Measurements from ENCODE around the gene STRAP. TPM values are rescaled to one million over a fixed set of nuclear protein-coding genes. Genes with fewer than 3 reads are reported as not detected.
A peak's percentile ranks its signal among the peaks of the same experiment; 100 is the strongest.

STRAP gene
- total and polyA plus RNA-seq, 2 of the 13 experiments (the other 11 are each of a cell fraction or from before 2014, with no cell fraction given): 66.9 to 118 TPM

GRCh38 chr12:15859116-15859515 lies 23.1 kb upstream of the STRAP start:
- no peak for DNase-seq (ENCODE audit: low spot score)
- Histone ChIP-seq H3K79me2 (ENCODE audit: insufficient read depth, low read length) (no peaks in the 10 kb centered on the region), H4K20me1 (ENCODE audit: insufficient read depth, low read length) (no peaks in the 10 kb centered on the region), H2AFZ (ENCODE audit: low read length) (no peak overlapping the region), H3K36me3 (replicated peaks in 1 of 2; ENCODE audit: control insufficient read depth in 1 of 2, insufficient read depth in 2 of 2, low read length in 2 of 2) (no peaks in the 10 kb centered on the region), H3K27me3 (ENCODE audit: control insufficient read depth in 1 of 2, insufficient read depth in 2 of 2, low read length in 2 of 2) (no peaks in the 10 kb centered on the region), H3K27ac (ENCODE audit: extremely low read length, insufficient read depth, low read length) (no peak overlapping the region), H3K9me3 (ENCODE audit: low read length) (no peaks in the 10 kb centered on the region), H3K4me1 (ENCODE audit: insufficient read depth, low read length) (peaks cover 36% of the 10 kb centered on the region), H3K4me3 (replicated peaks in 1 of 3; ENCODE audit: insufficient read depth in 1 of 3, low read depth in 2 of 3, low read length in 3 of 3) (no peak overlapping the region), H3K9ac (ENCODE audit: insufficient read depth, low read depth, low read length) (no peak overlapping the region), H3K4me2 (ENCODE audit: low read depth, low read length) (no peak overlapping the region)
- TF ChIP-seq MAFK (conservative IDR thresholded peaks at IDR 0.05 in 1 of 2, IDR thresholded peaks at IDR 0.05 in 1 of 2; ENCODE audit: low read length in 2 of 2) (0 out of 4 replicates have a peak, but pooled peaks of 1 of the 2 experiments have one; percentile 11), ZNF703 (CRISPR knock-in tag; IDR thresholded peaks at IDR 0.05; ENCODE audit: borderline replicate concordance) (no peak)
- CTCF ChIA-PET (ENCODE audit: low intra/inter-chr PET ratio, low total read pairs): interaction anchor here (1.6 to 6.9 kb wide), 2 partner anchors 40 to 268 kb away, joined by 6 to 84 read pairs; no protein-coding TSS in a partner anchor
- no TSS peak for BruUV-seq (replicated peaks)
- 29% methylated on average over 4 of the region's 4 CpGs for WGBS (ENCODE audit: low lambda C conversion rate)
- no peak for ATAC-seq
- intact Hi-C loops (cut with micrococcal nuclease; ENCODE audit: unreplicated experiment): loop anchor here (10.0 kb wide), 1 partner anchor 174 kb away; no protein-coding TSS in a partner anchor
- POLR2A ChIA-PET: no interaction called here
- in situ Hi-C loops (cut with HindIII; ENCODE audit: extremely low pct_ligation_motif_present, low pct_unique_long_range_greater_than_20kb): loop anchor here (5.0 to 10.0 kb wide), 3 partner anchors 272 to 584 kb away; no protein-coding TSS in a partner anchor
- no peak for FAIRE-seq

GRCh38 chr12:15861404-15861803 lies 20.8 kb upstream of the STRAP start:
- Histone ChIP-seq H3K27ac (ENCODE audit: extremely low read length, insufficient read depth, low read length) (no peak overlapping the region), H3K4me2 (ENCODE audit: low read depth, low read length) (peak overlapping the region; percentile 29; the same call in 1 of the 2 replicates), H3K4me3 (replicated peaks in 1 of 3; ENCODE audit: insufficient read depth in 1 of 3, low read depth in 2 of 3, low read length in 3 of 3) (no peak overlapping the region), H3K36me3 (replicated peaks in 1 of 2; ENCODE audit: control insufficient read depth in 1 of 2, insufficient read depth in 2 of 2, low read length in 2 of 2) (no peaks in the 10 kb centered on the region), H3K9me3 (ENCODE audit: low read length) (no peaks in the 10 kb centered on the region), H3K4me1 (ENCODE audit: insufficient read depth, low read length) (peaks cover 37% of the 10 kb centered on the region), H4K20me1 (ENCODE audit: insufficient read depth, low read length) (no peaks in the 10 kb centered on the region), H3K27me3 (ENCODE audit: control insufficient read depth in 1 of 2, insufficient read depth in 2 of 2, low read length in 2 of 2) (no peaks in the 10 kb centered on the region), H3K9ac (ENCODE audit: insufficient read depth, low read depth, low read length) (no peak overlapping the region), H2AFZ (ENCODE audit: low read length) (no peak overlapping the region), H3K79me2 (ENCODE audit: insufficient read depth, low read length) (no peaks in the 10 kb centered on the region)
- FAIRE-seq (peak; percentile 26), ATAC-seq (peak; percentile 52; the same call in 1 of the 3 replicates), DNase-seq (ENCODE audit: low spot score) (no peak)
- in situ Hi-C loops (cut with HindIII; ENCODE audit: extremely low pct_ligation_motif_present, low pct_unique_long_range_greater_than_20kb) (no loop called here), intact Hi-C loops (cut with micrococcal nuclease; ENCODE audit: unreplicated experiment) (no loop called here)
- CTCF ChIA-PET (ENCODE audit: low intra/inter-chr PET ratio, low total read pairs): no interaction called here
- POLR2A ChIA-PET: no interaction called here
- 0% methylated on average over 1 of the region's 1 CpG for WGBS (ENCODE audit: low lambda C conversion rate)
- BruUV-seq (replicated peaks): no TSS peak
- TF ChIP-seq TFE3 (CRISPR knock-in tag; IDR thresholded peaks at IDR 0.05): no peak
- no peak for TF ChIP-seq ZKSCAN1 (IDR thresholded peaks at IDR 0.05; ENCODE audit: low read length)
- no peak for TF ChIP-seq MIER3 (CRISPR knock-in tag; IDR thresholded peaks at IDR 0.05; ENCODE audit: borderline replicate concordance)
- no peak for TF ChIP-seq SOX6 (IDR thresholded peaks at IDR 0.05)
- TF ChIP-seq SOX6 (CRISPR knock-in tag; IDR thresholded peaks at IDR 0.05): peak; percentile 37; the same call in 1 of the 2 replicates
- peak; percentile 64 for TF ChIP-seq RARA (CRISPR knock-in tag; IDR thresholded peaks at IDR 0.05)
- TF ChIP-seq RXRB (CRISPR knock-in tag; IDR thresholded peaks at IDR 0.05; ENCODE audit: borderline replicate concordance): peak; percentile 50; the same call in 1 of the 2 replicates
- TF ChIP-seq RFX3 (CRISPR knock-in tag; IDR thresholded peaks at IDR 0.05): no peak
- no peak for TF ChIP-seq DPF2 (CRISPR knock-in tag; IDR thresholded peaks at IDR 0.05; ENCODE audit: borderline replicate concordance, low read depth)
- TF ChIP-seq SOX5 (CRISPR knock-in tag; IDR thresholded peaks at IDR 0.05; ENCODE audit: borderline replicate concordance): 0 out of 2 replicates have a peak, but pooled peaks have one; percentile 38
- TF ChIP-seq, protein P1, sequence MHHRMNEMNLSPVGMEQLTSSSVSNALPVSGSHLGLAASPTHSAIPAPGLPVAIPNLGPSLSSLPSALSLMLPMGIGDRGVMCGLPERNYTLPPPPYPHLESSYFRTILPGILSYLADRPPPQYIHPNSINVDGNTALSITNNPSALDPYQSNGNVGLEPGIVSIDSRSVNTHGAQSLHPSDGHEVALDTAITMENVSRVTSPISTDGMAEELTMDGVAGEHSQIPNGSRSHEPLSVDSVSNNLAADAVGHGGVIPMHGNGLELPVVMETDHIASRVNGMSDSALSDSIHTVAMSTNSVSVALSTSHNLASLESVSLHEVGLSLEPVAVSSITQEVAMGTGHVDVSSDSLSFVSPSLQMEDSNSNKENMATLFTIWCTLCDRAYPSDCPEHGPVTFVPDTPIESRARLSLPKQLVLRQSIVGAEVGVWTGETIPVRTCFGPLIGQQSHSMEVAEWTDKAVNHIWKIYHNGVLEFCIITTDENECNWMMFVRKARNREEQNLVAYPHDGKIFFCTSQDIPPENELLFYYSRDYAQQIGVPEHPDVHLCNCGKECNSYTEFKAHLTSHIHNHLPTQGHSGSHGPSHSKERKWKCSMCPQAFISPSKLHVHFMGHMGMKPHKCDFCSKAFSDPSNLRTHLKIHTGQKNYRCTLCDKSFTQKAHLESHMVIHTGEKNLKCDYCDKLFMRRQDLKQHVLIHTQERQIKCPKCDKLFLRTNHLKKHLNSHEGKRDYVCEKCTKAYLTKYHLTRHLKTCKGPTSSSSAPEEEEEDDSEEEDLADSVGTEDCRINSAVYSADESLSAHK (CRISPR knock-in tag; IDR thresholded peaks at IDR 0.05; ENCODE audit: borderline replicate concordance): no peak
- no peak for TF ChIP-seq CCDC6 (CRISPR knock-in tag; IDR thresholded peaks at IDR 0.05)

Measured in HepG2 (cell line).